GM19438 (cell line): Measurements from ENCODE around the gene PTTG1IP2.

ENCODE experiments used
- ATAC-seq: cut with Tn5 transposase; IDR thresholded peaks from one replicate; pipeline ENCODE4 v1.9.1; 2021; ENCODE audit warnings: low read depth; ENCODE audit not compliant: unreplicated experiment

Gene PTTG1IP2

GRCh38 chr7:90552521-90552920 is 83.1 kb downstream of the PTTG1IP2 start:
- ATAC-seq = no peak

DNA sequence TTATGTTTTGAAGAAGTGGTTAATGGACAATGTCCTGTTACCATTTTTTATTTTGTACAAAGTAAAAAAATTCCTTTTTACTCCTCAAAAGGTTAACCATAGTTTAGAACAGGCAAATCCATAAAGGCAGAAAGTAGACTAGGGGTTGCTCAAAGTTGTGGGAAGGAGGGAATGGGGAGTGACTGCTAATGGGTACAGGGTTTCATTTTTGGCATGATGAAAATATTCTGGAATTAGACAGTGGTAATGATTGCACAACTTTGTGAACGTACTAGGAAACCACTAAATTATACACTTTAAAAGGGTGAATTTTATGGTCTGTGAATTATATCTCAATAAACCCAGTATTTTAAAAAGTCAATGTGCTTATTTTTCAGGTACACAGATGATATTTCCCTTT is 91.3 kb downstream of the PTTG1IP2 start:
- ATAC-seq = no peak
